CD14-positive monocyte (primary cell): ENCODE data around the gene OS9. TPM values are rescaled to one million over a fixed set of nuclear protein-coding genes. Genes with fewer than 3 reads are reported as not detected.

ENCODE experiments used
- DNase-seq, 3 donors: peaks; one replicate each; pipeline ENCODE4 v3.0.0-alpha.2; 2011 to 2022
- H2AFZ ChIP-seq: 2 replicates; pipeline ENCODE4 v1.6.0; 2012; ENCODE audit warnings: mild to moderate bottlenecking, low read depth, low read length, inconsistent platforms; ENCODE audit not compliant: insufficient read depth, poor library complexity, severe bottlenecking
- H3K27ac ChIP-seq, 2 donors: 1 replicate in 1 of 2; 2 replicates in 1 of 2; pipeline ENCODE4 v1.5.1; 2012 to 2013; ENCODE audit warnings: low read length in 2 of 2, control low read depth in 1 of 2, inconsistent platforms in 1 of 2, low read depth in 1 of 2, mild to moderate bottlenecking in 1 of 2
- H3K27me3 ChIP-seq, 2 donors: one replicate each; pipeline versions ENCODE4 v1.6.0 to v1.6.1; 2011 to 2013; ENCODE audit warnings: low read length in 2 of 2; ENCODE audit not compliant: control insufficient read depth in 2 of 2, insufficient read depth in 2 of 2
- H3K36me3 ChIP-seq, 2 donors: replicated peaks in 1 of 2; 1 replicate in 1 of 2; 2 replicates in 1 of 2; pipeline versions ENCODE4 v1.5.1 to v1.6.1; 2012 to 2013; ENCODE audit warnings: low read length in 2 of 2, control low read depth in 1 of 2, inconsistent platforms in 1 of 2, mild to moderate bottlenecking in 1 of 2; ENCODE audit not compliant: insufficient read depth in 2 of 2, control insufficient read depth in 1 of 2
- H3K4me1 ChIP-seq, 2 donors: 1 replicate in 1 of 2; 2 replicates in 1 of 2; pipeline versions ENCODE4 v1.5.1 to v1.6.1; 2012 to 2013; ENCODE audit warnings: low read length in 2 of 2, control low read depth in 1 of 2, inconsistent platforms in 1 of 2, mild to moderate bottlenecking in 1 of 2, moderate library complexity in 1 of 2; ENCODE audit not compliant: insufficient read depth in 2 of 2, control insufficient read depth in 1 of 2
- H3K4me2 ChIP-seq: replicated peaks from 2 replicates; pipeline ENCODE3; 2012; ENCODE audit warnings: low read length, moderate library complexity, mild to moderate bottlenecking; ENCODE audit not compliant: poor library complexity, severe bottlenecking; ENCODE audit errors: extremely low read depth
- H3K4me3 ChIP-seq, 3 experiments: fragments of 200-600 bp in 1 of 3; sonication (generic) in 1 of 3; replicated peaks in 1 of 3; 1 replicate in 2 of 3; 2 replicates in 1 of 3; pipeline ENCODE4 v1.5.1; 2011 to 2013; ENCODE audit warnings: low read length in 3 of 3, mild to moderate bottlenecking in 3 of 3, control low read depth in 2 of 3, low read depth in 2 of 3, inconsistent platforms in 1 of 3, moderate library complexity in 1 of 3
- H3K79me2 ChIP-seq: 2 replicates; pipeline ENCODE4 v1.6.0; 2012; ENCODE audit warnings: mild to moderate bottlenecking, control low read depth, inconsistent platforms, low read length, moderate library complexity; ENCODE audit not compliant: insufficient read depth
- H3K9ac ChIP-seq: 2 replicates; pipeline ENCODE4 v1.6.0; 2017; ENCODE audit warnings: low read length, mild to moderate bottlenecking; ENCODE audit not compliant: insufficient read depth, poor library complexity, severe bottlenecking
- H3K9me3 ChIP-seq, 2 donors: replicated peaks in 1 of 2; 1 replicate in 1 of 2; 2 replicates in 1 of 2; pipeline versions ENCODE4 v1.5.1 to v1.6.1; 2012 to 2013; ENCODE audit warnings: low read length in 2 of 2, control low read depth in 1 of 2; ENCODE audit not compliant: control insufficient read depth in 1 of 2, insufficient read depth in 1 of 2
- H4K20me1 ChIP-seq: 2 replicates; pipeline ENCODE4 v1.6.0; 2012; ENCODE audit warnings: mild to moderate bottlenecking, low read length, control low read depth, moderate library complexity; ENCODE audit not compliant: insufficient read depth
- H3K27ac Mint-ChIP-seq, 7 donors: one replicate each; pipeline ENCODE4 v1.8.0; 2020; ENCODE audit warnings: mild to moderate bottlenecking in 7 of 7, mixed read lengths in 7 of 7, moderate library complexity in 6 of 7, inconsistent platforms in 2 of 7
- H3K27me3 Mint-ChIP-seq, 3 donors: one replicate each; pipeline ENCODE4 v1.8.0; 2021 to 2022; ENCODE audit warnings: low read depth in 3 of 3, mild to moderate bottlenecking in 3 of 3, mixed read lengths in 3 of 3, moderate library complexity in 3 of 3, inconsistent platforms in 1 of 3
- H3K36me3 Mint-ChIP-seq, 2 donors: one replicate each; pipeline ENCODE4 v1.8.0; 2020; ENCODE audit warnings: mixed read lengths in 2 of 2, inconsistent platforms in 1 of 2, mild to moderate bottlenecking in 1 of 2
- H3K4me1 Mint-ChIP-seq: one replicate; pipeline ENCODE4 v1.8.0; 2020; ENCODE audit warnings: mild to moderate bottlenecking, mixed read lengths
- H3K4me3 Mint-ChIP-seq, 2 donors: one replicate each; pipeline ENCODE4 v1.8.0; 2020; ENCODE audit warnings: mild to moderate bottlenecking in 2 of 2, mixed read lengths in 2 of 2, moderate library complexity in 1 of 2
- H3K9me3 Mint-ChIP-seq, 7 donors: one replicate each; pipeline ENCODE4 v1.8.0; 2020 to 2022; ENCODE audit warnings: mixed read lengths in 7 of 7, mild to moderate bottlenecking in 6 of 7, moderate library complexity in 6 of 7, inconsistent platforms in 2 of 7
- CTCF ChIP-seq: fragments of 200-600 bp; IDR thresholded peaks from one replicate; pipeline ENCODE4 v1.8.0; 2022; ENCODE audit warnings: antibody characterized with exemption, mild to moderate bottlenecking
- WGBS: methylation state at CpG from one replicate; pipeline ENCODE4 v1.1.5; 2013; ENCODE audit warnings: missing lambda C conversion rate; ENCODE audit not compliant: insufficient coverage; 5-methylcytosine and 5-hydroxymethylcytosine counted together
- intact Hi-C, 2 donors: fragments of 100-400 bp; cut with micrococcal nuclease; formaldehyde crosslinking; loops; one replicate each; pipeline versions ENCODE4 v1.15.0 to v1.15.1; 2023
- polyA plus RNA-seq, 3 donors: library from polyadenylated mRNA; depleted of rRNA in 1 of 3; unstranded in 2 of 3; stranded (reverse) in 1 of 3; fragments of 300-500 nt in 2 of 3; fragments of >200 nt in 1 of 3; fragmentation: Illumina TruSeq in 2 of 3; gene quantifications; 1 replicate in 2 of 3; 2 replicates in 1 of 3; pipeline ENCODE4 v1.2.3, GENCODE V29; 2012 to 2021

Gene OS9
- polyA plus RNA-seq, 3 donors, result 90.9 to 484 (median 128) TPM

GRCh38 chr12:57744194-57744776, 50.4 kb downstream of the OS9 start:
- intact Hi-C loops, result loop anchor here in 1 of 2 donors (5.0 to 10.0 kb wide), 2 partner anchors 52 to 191 kb away; partner anchors contain the start of gene OS9
- H3K9me3 Mint-ChIP-seq, result no peaks in the 10 kb centered on the region
- Histone ChIP-seq H3K36me3 (peaks cover 14 to 30% of the 10 kb centered on the region in 2 donors), H3K27me3 (no peaks in the 10 kb centered on the region), H4K20me1 (no peaks in the 10 kb centered on the region), H3K4me1 (peaks cover 40 to 47% of the 10 kb centered on the region in 2 donors), H3K27ac (peak overlapping the region; percentile 78 to 89), H2AFZ (peak overlapping the region; percentile 79), H3K9me3 (no peaks in the 10 kb centered on the region), H3K9ac (peak overlapping the region; percentile 83), H3K4me2 (peak overlapping the region; percentile 86), H3K79me2 (peaks cover 22% of the 10 kb centered on the region), H3K4me3 (peak overlapping the region; percentile 69 to 84 (median 81))
- WGBS, result 7% methylated on average over 10 of the region's 21 CpGs
- peak overlapping the region; percentile 92 to 97 (median 96) for H3K27ac Mint-ChIP-seq
- H3K36me3 Mint-ChIP-seq, result peaks cover 20 to 29% of the 10 kb centered on the region in 2 donors
- DNase-seq, result peak; percentile 65 to 91 (median 90)
- no peak for TF ChIP-seq CTCF
- peaks cover 0 to 1% (median 0%) of the 10 kb centered on the region in 3 donors for H3K27me3 Mint-ChIP-seq
- peak overlapping the region; percentile 89 to 93 for H3K4me3 Mint-ChIP-seq
- H3K4me1 Mint-ChIP-seq, result peaks cover 49% of the 10 kb centered on the region

GRCh38 chr12:57744777-57745484, 51.0 kb downstream of the OS9 start, which contains the start of gene TSPAN31:
TSPAN31 (plus strand) TSS chr12:57745039; CDS start chr12:57745155, 116 bp downstream.
- Mint-ChIP-seq H3K27ac (peak within 1 kb of the TSS; percentile 92 to 98 (median 96)), H3K36me3 (peaks cover 17 to 33% of the 10 kb centered on the region in 2 donors), H3K9me3 (no peaks in the 10 kb centered on the region), H3K4me3 (peak within 1 kb of the TSS; percentile 89 to 93), H3K27me3 (peaks cover 0 to 1% (median 0%) of the 10 kb centered on the region in 3 donors), H3K4me1 (peaks cover 44% of the 10 kb centered on the region)
- Histone ChIP-seq H3K79me2 (peaks cover 15% of the 10 kb centered on the region), H3K36me3 (peaks cover 14 to 33% of the 10 kb centered on the region in 2 donors), H3K9me3 (no peaks in the 10 kb centered on the region), H3K4me2 (peak within 1 kb of the TSS; percentile 86), H3K4me3 (peak within 1 kb of the TSS; percentile 69 to 84 (median 81)), H2AFZ (peak within 1 kb of the TSS; percentile 79), H3K27me3 (no peaks in the 10 kb centered on the region), H3K4me1 (peaks cover 40 to 45% of the 10 kb centered on the region in 2 donors), H3K9ac (peak within 1 kb of the TSS; percentile 83), H3K27ac (peak within 1 kb of the TSS; percentile 78 to 89), H4K20me1 (no peaks in the 10 kb centered on the region)
- intact Hi-C loops, result loop anchor here in 1 of 2 donors (5.0 to 10.0 kb wide), 2 partner anchors 53 to 190 kb away; partner anchors contain the start of gene OS9
- WGBS, result 0% methylated on average over 21 of the region's 29 CpGs
- peak; percentile 96 to 97 (median 97) for DNase-seq
- TF ChIP-seq CTCF, result no peak
